ENCODE results near the gene OR52B6.
A peak's percentile ranks its signal among the peaks of the same experiment; 100 is the strongest.

OR52B6 gene

DNA sequence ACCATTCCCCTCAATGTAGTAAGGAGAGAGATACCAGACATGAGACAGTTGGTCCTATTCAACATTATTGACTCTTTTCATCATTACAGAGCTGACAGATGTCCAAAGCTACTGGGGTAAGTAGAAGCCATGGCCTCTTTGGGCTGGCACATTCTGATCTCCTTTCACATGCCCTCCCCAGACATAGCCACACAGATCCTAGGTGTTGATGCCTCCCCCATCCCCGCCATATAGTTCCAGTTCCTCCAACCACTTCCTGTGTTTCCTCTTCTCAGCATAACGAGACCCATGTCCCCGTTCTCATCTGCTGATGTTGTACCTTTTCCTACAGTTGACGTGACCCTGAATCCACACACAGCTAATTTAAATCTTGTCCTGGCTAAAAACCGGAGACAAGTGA lies 29.8 kb downstream of the OR52B6 start:
- no peak overlapping the region for H3K27ac Mint-ChIP-seq
- no peak for ATAC-seq
- H3K36me3 Mint-ChIP-seq (ENCODE audit: low read depth) = no peaks in the 10 kb centered on the region
- no peak for DNase-seq
- no peaks in the 10 kb centered on the region for H3K4me1 Mint-ChIP-seq
- H3K4me3 Mint-ChIP-seq = no peak overlapping the region
- H3K9me3 Mint-ChIP-seq = no peaks in the 10 kb centered on the region
- no peaks in the 10 kb centered on the region for H3K27me3 Mint-ChIP-seq

GRCh38 chr11:5611627-5612026 lies 30.9 kb downstream of the OR52B6 start:
- no peak for DNase-seq
- no peaks in the 10 kb centered on the region for H3K4me1 Mint-ChIP-seq
- H3K27ac Mint-ChIP-seq = no peak overlapping the region
- no peaks in the 10 kb centered on the region for H3K9me3 Mint-ChIP-seq
- no peaks in the 10 kb centered on the region for H3K36me3 Mint-ChIP-seq (ENCODE audit: low read depth)
- H3K27me3 Mint-ChIP-seq = no peaks in the 10 kb centered on the region
- ATAC-seq = no peak
- H3K4me3 Mint-ChIP-seq = no peak overlapping the region

- no peak for ATAC-seq
- no peak overlapping the region for H3K4me3 Mint-ChIP-seq
- peaks cover 3% of the 10 kb centered on the region for H3K4me1 Mint-ChIP-seq
- H3K36me3 Mint-ChIP-seq (ENCODE audit: low read depth) = no peaks in the 10 kb centered on the region
- DNase-seq = no peak
- H3K9me3 Mint-ChIP-seq = no peaks in the 10 kb centered on the region
- H3K27ac Mint-ChIP-seq = no peak overlapping the region
- H3K27me3 Mint-ChIP-seq = no peaks in the 10 kb centered on the region
These were observed 38.1 kb downstream of the OR52B6 start for GRCh38 chr11:5618807-5619206.

DNA sequence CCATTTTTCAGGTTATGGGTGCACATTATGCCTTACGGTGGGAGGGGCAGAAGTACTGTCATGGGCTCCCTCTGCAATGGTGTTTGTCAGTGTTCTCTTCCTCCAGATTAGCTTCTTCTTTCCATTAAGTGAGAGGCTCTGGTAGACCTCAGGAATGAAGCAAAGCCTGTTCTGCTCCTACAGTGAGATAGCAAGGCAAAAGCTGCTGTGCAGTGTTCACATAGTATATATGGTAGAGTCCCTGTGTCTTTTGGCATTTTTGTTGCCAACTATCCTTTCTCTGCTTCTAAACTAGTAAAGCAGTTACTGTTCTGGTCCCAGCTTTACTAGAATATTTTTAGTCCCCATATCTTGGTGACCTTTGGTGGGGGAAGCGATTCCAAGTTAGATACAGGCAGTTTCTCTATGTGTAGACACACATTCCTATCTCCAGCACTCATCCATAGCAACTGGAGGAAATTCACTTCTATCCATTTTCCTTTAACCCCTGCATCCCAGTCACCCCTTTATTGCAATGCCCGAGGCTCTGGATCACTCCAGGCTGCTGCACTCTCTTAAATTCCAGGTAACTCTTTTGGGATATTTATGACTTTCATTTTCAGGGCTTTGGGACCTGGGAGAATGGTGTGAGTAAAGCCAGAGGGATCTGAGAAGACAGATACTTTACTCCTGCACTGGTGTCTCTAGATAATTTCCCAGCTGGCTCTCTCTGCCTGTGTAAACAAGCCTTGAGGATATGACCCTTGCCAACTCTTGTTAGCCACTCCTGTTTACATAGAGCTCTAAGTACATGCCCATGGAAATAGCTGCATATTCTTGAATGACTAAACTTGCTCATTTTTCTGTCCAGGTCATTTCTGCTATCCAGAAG lies 40.2 kb downstream of the OR52B6 start:
- H3K27me3 Mint-ChIP-seq = no peaks in the 10 kb centered on the region
- ATAC-seq (no peak), DNase-seq (no peak)
- H3K4me1 Mint-ChIP-seq = peaks cover 20% of the 10 kb centered on the region
- H3K4me3 Mint-ChIP-seq = no peak overlapping the region
- H3K9me3 Mint-ChIP-seq = no peaks in the 10 kb centered on the region
- H3K27ac Mint-ChIP-seq = no peak overlapping the region
- H3K36me3 Mint-ChIP-seq (ENCODE audit: low read depth) = no peaks in the 10 kb centered on the region

GRCh38 chr11:5621580-5621979 lies 40.9 kb downstream of the OR52B6 start:
- Mint-ChIP-seq H3K27ac (no peak overlapping the region), H3K4me3 (no peak overlapping the region), H3K4me1 (peaks cover 27% of the 10 kb centered on the region), H3K27me3 (no peaks in the 10 kb centered on the region), H3K36me3 (ENCODE audit: low read depth) (no peaks in the 10 kb centered on the region), H3K9me3 (no peaks in the 10 kb centered on the region)
- DNase-seq = no peak
- ATAC-seq = no peak

GRCh38 chr11:5622802-5623201 lies 42.1 kb downstream of the OR52B6 start:
- Mint-ChIP-seq H3K4me3 (no peak overlapping the region), H3K27ac (no peak overlapping the region), H3K4me1 (peaks cover 39% of the 10 kb centered on the region), H3K9me3 (no peaks in the 10 kb centered on the region), H3K27me3 (no peaks in the 10 kb centered on the region), H3K36me3 (ENCODE audit: low read depth) (peaks cover 2% of the 10 kb centered on the region)
- DNase-seq (no peak), ATAC-seq (no peak)

GRCh38 chr11:5624489-5625279 lies 44.0 kb downstream of the OR52B6 start, which contains the start of gene TRIM34:
TRIM34 (plus strand) TSS chr11:5625001; CDS start chr11:5632332, 7,331 bp downstream.
- H3K27ac Mint-ChIP-seq = peak within 1 kb of the TSS; percentile 93
- no peaks in the 10 kb centered on the region for H3K9me3 Mint-ChIP-seq
- H3K27me3 Mint-ChIP-seq = no peaks in the 10 kb centered on the region
- ATAC-seq = peak; percentile 96
- H3K36me3 Mint-ChIP-seq (ENCODE audit: low read depth) = peaks cover 2% of the 10 kb centered on the region
- peaks cover 53% of the 10 kb centered on the region for H3K4me1 Mint-ChIP-seq
- DNase-seq = peak; percentile 55
- H3K4me3 Mint-ChIP-seq = peak within 1 kb of the TSS; percentile 94

DNA sequence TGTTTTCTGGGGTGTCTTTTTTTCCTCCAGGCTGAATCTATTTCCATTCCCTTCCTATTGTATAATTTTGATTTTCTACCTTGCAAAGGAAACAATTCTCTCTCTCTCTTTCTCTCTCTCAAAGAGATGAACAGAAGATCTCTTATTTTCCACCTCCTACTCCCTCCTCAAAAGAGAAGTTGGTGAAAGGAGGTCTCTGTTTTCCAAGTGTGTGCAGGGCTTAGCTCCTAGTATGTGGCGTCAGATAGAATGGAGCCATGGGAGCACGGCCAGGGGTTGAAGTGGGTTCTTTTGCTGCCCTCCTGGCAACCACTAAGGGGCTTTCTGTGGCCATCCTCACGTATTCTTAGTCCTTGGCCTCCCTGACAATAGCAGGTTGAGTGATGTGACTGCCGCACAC lies 44.6 kb downstream of the OR52B6 start:
- no peak for DNase-seq
- peak overlapping the region; percentile 94 for H3K4me3 Mint-ChIP-seq
- no peak for ATAC-seq
- H3K9me3 Mint-ChIP-seq = no peaks in the 10 kb centered on the region
- peak overlapping the region; percentile 93 for H3K27ac Mint-ChIP-seq
- H3K27me3 Mint-ChIP-seq = no peaks in the 10 kb centered on the region
- H3K4me1 Mint-ChIP-seq = peaks cover 56% of the 10 kb centered on the region
- H3K36me3 Mint-ChIP-seq (ENCODE audit: low read depth) = peaks cover 2% of the 10 kb centered on the region

DNA sequence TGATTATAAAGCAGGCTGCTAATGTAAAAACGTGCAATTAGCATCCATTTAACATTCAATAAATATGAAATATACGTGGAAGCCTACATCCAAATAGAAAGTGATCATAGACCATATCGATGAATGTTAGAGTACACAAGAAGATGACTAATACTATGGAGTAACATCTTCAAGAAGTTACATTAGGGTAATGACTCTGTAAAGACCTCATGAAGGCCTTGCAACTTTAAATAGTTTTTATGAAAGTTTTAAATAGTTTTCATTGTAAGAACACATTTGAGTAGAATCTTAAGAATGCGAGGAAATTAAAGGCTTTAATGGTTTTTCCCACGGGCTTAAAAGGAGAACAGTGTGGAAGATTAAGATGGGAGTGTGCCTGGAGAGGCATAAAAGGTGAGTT lies 45.5 kb downstream of the OR52B6 start:
- Mint-ChIP-seq H3K9me3 (no peaks in the 10 kb centered on the region), H3K27ac (peak overlapping the region; percentile 93), H3K4me3 (peak overlapping the region; percentile 94), H3K27me3 (no peaks in the 10 kb centered on the region), H3K4me1 (peaks cover 64% of the 10 kb centered on the region), H3K36me3 (ENCODE audit: low read depth) (peaks cover 2% of the 10 kb centered on the region)
- ATAC-seq = no peak
- DNase-seq = no peak

DNA sequence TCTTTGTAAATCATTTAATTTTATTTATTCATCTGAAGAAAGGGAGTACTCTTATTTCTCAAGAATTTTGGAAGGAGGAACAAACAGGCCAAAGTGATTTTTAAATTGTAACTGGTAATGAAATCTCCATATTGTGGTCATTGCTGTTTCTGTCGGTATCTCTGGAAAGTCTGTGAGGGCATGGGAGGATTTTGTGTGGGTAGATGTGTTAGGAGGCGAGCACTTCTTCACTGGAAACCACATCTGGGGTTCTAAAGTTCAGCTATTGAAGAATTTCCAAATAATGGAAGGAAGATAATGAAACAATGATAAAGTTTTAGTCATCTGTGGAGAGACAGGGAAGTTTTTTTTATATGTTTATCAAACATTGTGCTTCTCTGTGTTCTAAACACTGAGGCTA lies 50.7 kb downstream of the OR52B6 start:
- Mint-ChIP-seq H3K9me3 (no peaks in the 10 kb centered on the region), H3K27me3 (no peaks in the 10 kb centered on the region), H3K27ac (peak overlapping the region; percentile 77), H3K36me3 (ENCODE audit: low read depth) (peaks cover 22% of the 10 kb centered on the region), H3K4me1 (peaks cover 58% of the 10 kb centered on the region), H3K4me3 (peak overlapping the region; percentile 7)
- ATAC-seq = peak; percentile 70
- DNase-seq = no peak

All from activated naive CD8-positive, alpha-beta T cell treated with anti-CD3 and anti-CD28 coated beads, Interleukin-2, amount 50 U/mL, for 24 hours (primary cell).